LNCAP (cell line): ENCODE results near the gene HEXIM2.

Experiments
- TF ChIP-seq, protein P1 (sequence below): fragments of 450-650 bp; IDR thresholded peaks from 2 replicates; pipeline ENCODE4 v1.5.1; 2017; ENCODE audit warnings: mild to moderate bottlenecking

The HEXIM2 gene

GRCh38 chr17:45170931-45171337 is 9.3 kb downstream of the HEXIM2 start:
- TF ChIP-seq, protein P1, sequence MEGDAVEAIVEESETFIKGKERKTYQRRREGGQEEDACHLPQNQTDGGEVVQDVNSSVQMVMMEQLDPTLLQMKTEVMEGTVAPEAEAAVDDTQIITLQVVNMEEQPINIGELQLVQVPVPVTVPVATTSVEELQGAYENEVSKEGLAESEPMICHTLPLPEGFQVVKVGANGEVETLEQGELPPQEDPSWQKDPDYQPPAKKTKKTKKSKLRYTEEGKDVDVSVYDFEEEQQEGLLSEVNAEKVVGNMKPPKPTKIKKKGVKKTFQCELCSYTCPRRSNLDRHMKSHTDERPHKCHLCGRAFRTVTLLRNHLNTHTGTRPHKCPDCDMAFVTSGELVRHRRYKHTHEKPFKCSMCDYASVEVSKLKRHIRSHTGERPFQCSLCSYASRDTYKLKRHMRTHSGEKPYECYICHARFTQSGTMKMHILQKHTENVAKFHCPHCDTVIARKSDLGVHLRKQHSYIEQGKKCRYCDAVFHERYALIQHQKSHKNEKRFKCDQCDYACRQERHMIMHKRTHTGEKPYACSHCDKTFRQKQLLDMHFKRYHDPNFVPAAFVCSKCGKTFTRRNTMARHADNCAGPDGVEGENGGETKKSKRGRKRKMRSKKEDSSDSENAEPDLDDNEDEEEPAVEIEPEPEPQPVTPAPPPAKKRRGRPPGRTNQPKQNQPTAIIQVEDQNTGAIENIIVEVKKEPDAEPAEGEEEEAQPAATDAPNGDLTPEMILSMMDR: no peak

DNA sequence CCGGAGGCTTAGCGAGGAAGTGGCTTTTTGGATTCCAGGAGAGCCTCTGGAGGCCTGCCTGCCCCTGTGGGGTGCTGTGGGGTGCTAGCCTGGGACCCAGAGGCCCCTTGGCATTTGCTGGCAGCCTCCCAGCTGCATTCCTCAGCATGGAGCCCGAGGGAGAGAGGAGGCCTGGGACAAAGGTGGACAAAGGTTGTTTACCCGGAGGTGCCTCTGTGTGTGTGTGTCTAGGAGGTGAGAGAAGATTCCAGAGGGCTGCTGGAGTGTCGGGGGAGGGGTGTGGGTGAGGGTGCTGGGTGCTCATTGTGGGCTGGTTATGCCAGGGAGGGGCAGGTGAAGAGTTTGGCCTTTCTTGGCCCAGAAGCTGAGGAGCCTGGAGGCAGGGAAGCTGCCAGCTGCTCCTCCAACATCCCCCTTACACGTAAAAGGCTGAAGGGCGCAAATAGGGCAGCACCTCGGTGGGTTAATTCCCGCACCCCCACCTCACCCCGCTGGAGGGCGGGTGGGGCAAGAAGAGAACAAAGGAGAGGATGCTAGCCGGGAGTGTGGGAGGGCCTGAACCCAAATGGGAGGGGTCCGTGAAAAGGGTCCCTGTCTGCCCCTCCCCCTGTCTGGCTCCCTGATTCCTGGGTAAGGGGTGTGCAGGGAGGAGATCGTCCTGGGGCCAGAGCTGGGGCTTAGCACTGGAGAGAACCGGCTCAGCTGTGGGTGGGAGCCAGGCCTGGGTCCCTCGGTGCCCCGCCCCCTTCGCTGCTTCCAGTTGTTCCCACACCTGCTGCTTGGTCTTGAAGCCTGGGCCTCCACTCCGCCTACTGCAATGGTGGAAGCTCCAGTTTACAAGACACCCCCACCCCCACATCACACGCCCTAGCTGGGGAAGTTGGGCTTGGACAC is 9.9 kb downstream of the HEXIM2 start:
- TF ChIP-seq, protein P1: no peak

DNA sequence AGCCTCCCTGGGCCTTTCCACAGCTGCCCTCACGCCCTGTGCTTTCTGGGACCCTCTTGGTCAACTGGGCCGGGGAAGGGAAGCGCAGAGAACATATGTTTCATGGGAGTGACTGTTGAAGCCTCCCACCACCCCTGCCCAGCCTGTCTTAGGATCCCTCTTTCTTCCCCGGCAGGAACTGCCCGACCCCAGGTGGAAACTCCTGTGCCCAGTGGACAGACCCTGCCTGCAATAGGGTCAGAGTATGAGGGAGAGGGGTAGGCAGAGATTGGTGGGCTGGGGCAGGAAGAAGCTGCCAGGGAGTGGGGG is 10.5 kb downstream of the HEXIM2 start:
- TF ChIP-seq, protein P1: no peak

DNA sequence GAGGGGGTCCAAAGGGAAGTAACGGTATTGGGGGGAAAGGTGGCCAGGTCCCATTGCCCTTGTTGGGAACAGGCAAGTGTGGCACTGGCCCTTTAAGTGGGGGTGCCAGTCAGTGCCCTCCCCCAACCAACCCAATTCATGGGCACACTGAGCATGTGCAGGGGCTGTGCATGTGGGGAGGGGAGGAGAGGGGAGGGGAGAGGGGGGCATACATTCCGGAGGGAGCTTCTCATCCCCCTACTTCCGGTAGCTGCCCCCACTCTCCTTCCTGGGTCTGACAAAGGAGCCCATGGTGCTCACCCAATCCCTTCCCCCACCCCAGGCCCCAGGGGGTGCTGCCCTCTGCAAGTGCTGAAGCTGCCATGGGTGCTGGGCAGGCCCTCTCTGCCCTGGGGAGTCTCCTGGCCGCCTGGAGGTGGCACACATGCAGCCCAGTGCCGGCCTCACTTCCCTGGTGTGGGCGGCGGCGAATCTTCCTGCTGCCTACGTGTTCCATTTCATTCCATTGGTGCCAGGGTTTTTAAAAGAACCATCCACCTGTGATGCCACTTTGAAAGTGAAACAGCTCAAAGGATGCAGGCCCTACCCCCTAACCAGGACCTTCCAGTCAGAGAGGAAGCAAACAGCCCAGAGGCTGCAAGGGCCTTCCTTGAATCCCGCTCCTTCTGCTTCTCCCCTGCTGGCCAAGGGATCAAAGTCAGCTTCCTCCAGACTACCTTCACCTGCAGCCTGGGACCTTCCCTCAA is 11.0 kb downstream of the HEXIM2 start:
- TF ChIP-seq, protein P1: no peak

DNA sequence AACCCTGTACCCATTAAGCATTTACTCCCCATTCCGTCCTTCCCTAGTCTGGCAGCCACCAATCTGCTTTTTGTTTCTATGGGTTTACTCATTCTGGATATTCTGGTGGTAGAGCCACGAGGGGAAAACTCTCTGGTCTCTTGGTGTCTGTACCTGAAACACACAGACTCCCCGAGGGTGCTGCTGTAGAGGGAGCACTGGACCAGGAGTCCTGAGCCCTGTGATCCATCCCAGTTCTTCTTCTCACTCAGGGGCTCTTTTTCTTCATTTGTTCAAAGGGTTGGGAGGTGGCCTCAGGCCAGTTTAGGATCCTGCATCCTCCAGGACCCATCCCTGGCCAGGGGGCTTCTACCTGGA is 14.1 kb downstream of the HEXIM2 start:
- TF ChIP-seq, protein P1: no peak

DNA sequence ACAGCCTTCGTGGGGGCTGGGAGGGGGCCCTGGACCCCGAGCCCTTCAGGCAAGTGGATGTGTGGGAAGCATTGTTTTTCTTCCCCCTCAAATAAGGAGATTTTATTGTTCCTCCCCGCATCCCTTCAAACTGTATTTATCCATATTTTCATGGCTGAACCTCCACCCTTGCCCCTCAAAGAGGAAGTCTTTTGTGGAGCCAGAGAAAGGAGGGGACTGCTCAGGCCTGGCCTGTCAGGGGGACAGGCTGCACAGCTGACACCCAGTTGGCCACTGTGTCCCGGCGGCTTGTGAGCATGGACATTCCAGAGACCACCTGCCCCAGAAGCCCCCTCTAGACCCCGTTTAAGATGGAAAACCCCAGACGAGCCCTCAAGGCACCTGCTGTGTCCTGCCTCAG is 15.9 kb downstream of the HEXIM2 start:
- TF ChIP-seq, protein P1: no peak

DNA sequence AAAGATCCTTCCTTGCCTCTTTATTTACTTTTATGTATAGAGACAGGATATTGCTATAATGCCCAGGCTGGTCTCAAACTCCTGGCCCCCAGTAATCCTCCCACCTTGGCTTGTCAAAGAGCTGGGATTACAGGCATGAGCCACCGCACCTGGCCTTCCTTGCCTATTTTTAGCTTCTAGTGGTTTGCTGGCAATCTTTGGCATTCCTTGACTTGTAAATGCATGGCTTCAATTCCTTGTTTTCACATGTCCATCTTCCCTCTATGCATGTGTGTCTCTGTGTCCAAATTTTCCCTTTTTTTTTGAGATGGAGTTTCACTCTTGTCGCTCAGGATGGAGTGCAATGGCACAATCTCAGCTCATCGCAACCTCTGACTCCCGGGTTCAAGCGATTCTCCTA is 22.5 kb downstream of the HEXIM2 start:
- TF ChIP-seq, protein P1: no peak
